HCT116 (cell line): ENCODE data around the gene LRBA. TPM values are rescaled to one million over a fixed set of nuclear protein-coding genes. Genes with fewer than 3 reads are reported as not detected.

Source experiments
- ATAC-seq: fragments of 200-7000 bp; cut with Tn5 transposase; 2 replicates; pipeline ENCODE4 v1.9.1; 2020; ENCODE audit warnings: mild to moderate bottlenecking, moderate library complexity
- BruUV-seq: library from RNA; stranded (reverse); fragments of 400-500 nt; replicated peaks from 2 replicates; lab custom pipeline; 2021; lab: Mats Ljungman, UMichigan
- CTCF ChIA-PET: fragments of 300-600 bp; sonication (Branson Sonifier 250); formaldehyde crosslinking; loops from one replicate; lab custom pipeline; 2021; ENCODE audit warnings: antibody characterized with exemption; lab: Charles Lee
- POLR2A ChIA-PET: fragments of 300-600, 350-600 bp; sonication (Branson Sonifier 250); formaldehyde crosslinking; loops from one replicate; lab custom pipeline; 2021; ENCODE audit warnings: antibody characterized with exemption; lab: Charles Lee
- RAD21 ChIA-PET, 2 experiments: fragments of 300-600 bp; sonication (Branson Sonifier 250); formaldehyde crosslinking; loops; one replicate each; lab custom pipeline; 2023; ENCODE audit warnings: low total read pairs in 2 of 2; ENCODE audit not compliant: uncharacterized antibody in 2 of 2, unreplicated experiment in 2 of 2, low non-redundant PET in 1 of 2; lab: Charles Lee
- DNase-seq: peaks from one replicate; pipeline ENCODE4 v3.0.0-alpha.2; 2010; ENCODE audit warnings: low read depth, low spot score
- H2AFZ ChIP-seq: fragments of 200-600 bp; shearing (Covaris generic), sonication (generic); 2 replicates; pipeline ENCODE4 v1.6.1; 2017; ENCODE audit warnings: low read depth, mixed run types, mixed read lengths, antibody characterized with exemption, low read length; ENCODE audit not compliant: poor library complexity, severe bottlenecking
- H3K27ac ChIP-seq: 2 replicates; pipeline ENCODE4 v1.5.1; 2012; ENCODE audit warnings: low read depth, low read length
- H3K27me3 ChIP-seq: fragments of 200-600 bp; sonication (generic); 2 replicates; pipeline ENCODE4 v1.6.1; 2016; ENCODE audit warnings: mixed run types, low read length, mixed read lengths; ENCODE audit not compliant: insufficient read depth
- H3K36me3 ChIP-seq, 2 experiments: fragments of 200-500 bp in 1 of 2; fragments of 200-600 bp in 1 of 2; sonication (Bioruptor generic) in 1 of 2; sonication (generic) in 1 of 2; 2 replicates each; pipeline versions ENCODE4 v1.5.1 to v1.6.1; 2014 to 2016; ENCODE audit warnings: low read length in 2 of 2, inconsistent platforms in 1 of 2, mixed read lengths in 1 of 2, mixed run types in 1 of 2; ENCODE audit not compliant: insufficient read depth in 2 of 2, control insufficient read depth in 1 of 2
- H3K4me1 ChIP-seq, 2 experiments: fragments of 200-600 bp in 1 of 2; sonication (generic) in 1 of 2; 2 replicates each; pipeline versions ENCODE4 v1.5.1 to v1.6.1; 2012 to 2017; ENCODE audit warnings: low read length in 2 of 2, inconsistent platforms in 1 of 2, mild to moderate bottlenecking in 1 of 2, mixed read lengths in 1 of 2, mixed run types in 1 of 2, moderate library complexity in 1 of 2; ENCODE audit not compliant: insufficient read depth in 2 of 2, control insufficient read depth in 1 of 2
- H3K4me2 ChIP-seq: fragments of 200-600 bp; sonication (generic); 2 replicates; pipeline ENCODE4 v1.6.1; 2017; ENCODE audit warnings: mixed run types, low read length, mixed read lengths
- H3K4me3 ChIP-seq, 2 experiments: fragments of 200-600 bp in 1 of 2; sonication (generic) in 1 of 2; replicated peaks in 1 of 2; 2 replicates each; pipeline ENCODE4 v1.5.1; 2011 to 2016; ENCODE audit warnings: low read length in 2 of 2, control low read depth in 1 of 2, low read depth in 1 of 2, mild to moderate bottlenecking in 1 of 2, mixed read lengths in 1 of 2, mixed run types in 1 of 2
- H3K79me2 ChIP-seq: fragments of 200-600 bp; sonication (generic); 2 replicates; pipeline ENCODE4 v1.6.1; 2017; ENCODE audit warnings: mild to moderate bottlenecking, mixed run types, low read length, moderate library complexity, mixed read lengths; ENCODE audit not compliant: insufficient read depth
- H3K9ac ChIP-seq: fragments of 200-600 bp; sonication (generic); 2 replicates; pipeline ENCODE4 v1.6.1; 2016; ENCODE audit warnings: low read length, mixed read lengths
- H3K9me2 ChIP-seq: fragments of 200-600 bp; sonication (generic), shearing (Covaris generic); 2 replicates; pipeline ENCODE4 v1.6.1; 2017; ENCODE audit warnings: mixed run types, mild to moderate bottlenecking, moderate library complexity; ENCODE audit not compliant: insufficient read depth
- H3K9me3 ChIP-seq, 2 experiments: fragments of 200-500 bp in 1 of 2; fragments of 200-600 bp in 1 of 2; sonication (Bioruptor generic) in 1 of 2; sonication (generic) in 1 of 2; 2 replicates each; pipeline ENCODE4 v1.6.1; 2014 to 2017; ENCODE audit warnings: low read length in 2 of 2, mixed read lengths in 2 of 2, inconsistent platforms in 1 of 2, low read depth in 1 of 2, mild to moderate bottlenecking in 1 of 2, mixed run types in 1 of 2, moderate library complexity in 1 of 2; ENCODE audit not compliant: control insufficient read depth in 1 of 2, insufficient read depth in 1 of 2
- H4K20me1 ChIP-seq: fragments of 200-600 bp; sonication (generic), shearing (Covaris generic); 2 replicates; pipeline ENCODE4 v1.6.1; 2017; ENCODE audit warnings: mixed run types, mild to moderate bottlenecking, moderate library complexity; ENCODE audit not compliant: insufficient read depth
- ATF3 ChIP-seq: IDR thresholded peaks from 2 replicates; pipeline ENCODE4 v1.6.1; 2012
- CEBPB ChIP-seq: IDR thresholded peaks from 2 replicates; pipeline ENCODE4 v1.6.1; 2012; ENCODE audit warnings: low read depth
- EZH2 ChIP-seq: fragments of 200-600 bp; sonication (generic); IDR thresholded peaks from 2 replicates; pipeline ENCODE4 v1.6.1; 2017; ENCODE audit warnings: antibody characterized with exemption, mixed run types
- EZH2phosphoT487 ChIP-seq: fragments of 200-600 bp; IDR thresholded peaks from 2 replicates; pipeline ENCODE4 v1.6.1; 2018; ENCODE audit warnings: antibody characterized with exemption, borderline replicate concordance
- FOSL1 ChIP-seq: IDR thresholded peaks from 2 replicates; pipeline ENCODE4 v1.6.1; 2012; ENCODE audit warnings: low read depth
- MAX ChIP-seq: IDR thresholded peaks from 2 replicates; pipeline ENCODE4 v1.6.1; 2012
- POLR2A ChIP-seq: IDR thresholded peaks from 2 replicates; pipeline ENCODE4 v1.7.0; 2011; ENCODE audit warnings: borderline replicate concordance; ENCODE audit not compliant: insufficient read depth, insufficient read length; ENCODE audit errors: extremely low read depth
- POLR2AphosphoS5 ChIP-seq: IDR thresholded peaks from 2 replicates; pipeline ENCODE4 v1.6.1; 2011; ENCODE audit warnings: mild to moderate bottlenecking, low read depth, low read length, moderate library complexity
- RAD21 ChIP-seq: IDR thresholded peaks from 2 replicates; pipeline ENCODE4 v1.6.1; 2012; ENCODE audit warnings: low read depth, mild to moderate bottlenecking
- SIN3A ChIP-seq: IDR thresholded peaks from 2 replicates; pipeline ENCODE4 v1.6.1; 2012; ENCODE audit warnings: low read depth
- TCF7L2 ChIP-seq: IDR thresholded peaks from 2 replicates; pipeline ENCODE4 v1.7.0; 2011; ENCODE audit warnings: borderline replicate concordance, inconsistent platforms; ENCODE audit not compliant: insufficient read depth, insufficient read length; ENCODE audit errors: extremely low read depth
- YY1 ChIP-seq: IDR thresholded peaks from 2 replicates; pipeline ENCODE4 v1.6.1; 2011; ENCODE audit warnings: low read length, low read depth, moderate library complexity, mild to moderate bottlenecking; ENCODE audit not compliant: insufficient replicate concordance; ENCODE audit errors: extremely low read depth
- ZFX ChIP-seq: fragments of 450-650 bp; IDR thresholded peaks from 2 replicates; pipeline ENCODE4 v1.6.1; 2017
- intact Hi-C: fragments of 100-400 bp; cut with micrococcal nuclease; formaldehyde crosslinking; loops from 2 replicates; pipeline ENCODE4 v1.10.0; 2022
- total RNA-seq: library from RNA; stranded (reverse); gene quantifications from one replicate; pipeline ENCODE4 v1.2.1, GENCODE V29; 2021; ENCODE audit not compliant: unreplicated experiment
- TF ChIP-seq, protein P1 (sequence below): IDR thresholded peaks from 2 replicates; pipeline ENCODE4 v1.6.1; 2011; ENCODE audit warnings: mild to moderate bottlenecking, low read length, moderate library complexity; ENCODE audit not compliant: insufficient replicate concordance; ENCODE audit errors: extremely low read depth

Gene LRBA
- total RNA-seq, 1 experiment from 2014 or later, result 79.8 TPM

GRCh38 chr4:150358691-150359090 is 656.4 kb downstream of the LRBA start:
- DNase-seq (no peak), ATAC-seq (no peak)
- Histone ChIP-seq H3K79me2 (no peaks in the 10 kb centered on the region), H3K27ac (no peak overlapping the region), H3K9ac (no peak overlapping the region), H4K20me1 (no peaks in the 10 kb centered on the region), H3K9me2 (no peaks in the 10 kb centered on the region), H3K27me3 (no peaks in the 10 kb centered on the region), H3K4me1 (no peaks in the 10 kb centered on the region), H3K36me3 (no peaks in the 10 kb centered on the region), H3K4me2 (no peak overlapping the region), H2AFZ (no peak overlapping the region), H3K9me3 (no peaks in the 10 kb centered on the region), H3K4me3 (no peak overlapping the region)
- POLR2A ChIA-PET, result no interaction called here
- RAD21 ChIA-PET, result no interaction called here
- CTCF ChIA-PET, result no interaction called here
- TF ChIP-seq EZH2phosphoT487 (no peak), FOSL1 (no peak), RAD21 (no peak), CEBPB (no peak), POLR2A (no peak), POLR2AphosphoS5 (no peak), EZH2 (no peak), YY1 (no peak), ATF3 (no peak), MAX (no peak), SIN3A (no peak), TCF7L2 (no peak), ZFX (no peak)
- TF ChIP-seq, protein P1, sequence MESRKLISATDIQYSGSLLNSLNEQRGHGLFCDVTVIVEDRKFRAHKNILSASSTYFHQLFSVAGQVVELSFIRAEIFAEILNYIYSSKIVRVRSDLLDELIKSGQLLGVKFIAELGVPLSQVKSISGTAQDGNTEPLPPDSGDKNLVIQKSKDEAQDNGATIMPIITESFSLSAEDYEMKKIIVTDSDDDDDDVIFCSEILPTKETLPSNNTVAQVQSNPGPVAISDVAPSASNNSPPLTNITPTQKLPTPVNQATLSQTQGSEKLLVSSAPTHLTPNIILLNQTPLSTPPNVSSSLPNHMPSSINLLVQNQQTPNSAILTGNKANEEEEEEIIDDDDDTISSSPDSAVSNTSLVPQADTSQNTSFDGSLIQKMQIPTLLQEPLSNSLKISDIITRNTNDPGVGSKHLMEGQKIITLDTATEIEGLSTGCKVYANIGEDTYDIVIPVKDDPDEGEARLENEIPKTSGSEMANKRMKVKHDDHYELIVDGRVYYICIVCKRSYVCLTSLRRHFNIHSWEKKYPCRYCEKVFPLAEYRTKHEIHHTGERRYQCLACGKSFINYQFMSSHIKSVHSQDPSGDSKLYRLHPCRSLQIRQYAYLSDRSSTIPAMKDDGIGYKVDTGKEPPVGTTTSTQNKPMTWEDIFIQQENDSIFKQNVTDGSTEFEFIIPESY, result no peak
- no TSS peak for BruUV-seq
- intact Hi-C loops, result no loop called here
